Measurements from ENCODE around the gene CALML5. TPM values are rescaled to one million over a fixed set of nuclear protein-coding genes. Genes with fewer than 3 reads are reported as not detected.

CALML5 gene
- total RNA-seq, 1 donor from 2014 or later, result not detected

DNA sequence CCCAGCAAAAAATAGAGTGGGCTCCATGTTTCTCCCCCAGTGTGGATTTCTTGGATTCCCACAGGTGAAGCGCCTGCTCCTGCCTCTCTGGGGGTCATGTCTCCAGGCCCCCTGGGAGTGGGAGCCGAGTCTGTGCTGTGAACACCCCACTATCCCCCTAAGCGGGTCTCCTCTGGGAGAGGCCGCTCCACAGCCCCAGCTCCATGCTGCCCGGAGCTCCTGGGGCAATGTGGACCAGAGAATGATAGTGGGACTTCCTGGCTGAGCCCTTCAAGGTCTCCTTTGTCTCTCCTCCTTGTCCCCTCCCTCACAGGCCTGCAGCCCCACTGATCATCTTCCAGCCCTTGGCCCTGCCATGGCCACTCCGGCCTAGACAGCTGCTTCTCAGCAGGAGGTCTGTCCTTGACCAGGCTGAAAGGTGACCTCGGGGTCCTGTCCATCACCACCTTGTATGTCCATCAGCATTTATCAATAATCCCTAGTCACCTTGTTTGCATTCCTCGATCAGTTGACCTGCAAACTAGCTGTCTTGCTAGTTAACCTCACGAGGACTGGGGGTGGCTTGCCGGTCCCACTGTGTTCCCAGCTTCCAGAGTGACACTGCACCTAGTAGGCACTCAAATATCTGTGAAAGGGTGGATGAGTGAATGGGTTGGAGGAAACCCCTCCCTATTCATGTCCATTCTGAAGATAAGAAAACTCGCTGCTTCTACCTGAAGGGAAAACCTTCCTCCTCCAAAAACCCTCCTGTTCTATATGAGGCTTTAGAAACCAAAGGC is 24.6 kb upstream of the CALML5 start:
- DNase-seq (ENCODE audit: low spot score), result peak; percentile 50
- intact Hi-C loops (cut with DNase I), result no loop called here

DNA sequence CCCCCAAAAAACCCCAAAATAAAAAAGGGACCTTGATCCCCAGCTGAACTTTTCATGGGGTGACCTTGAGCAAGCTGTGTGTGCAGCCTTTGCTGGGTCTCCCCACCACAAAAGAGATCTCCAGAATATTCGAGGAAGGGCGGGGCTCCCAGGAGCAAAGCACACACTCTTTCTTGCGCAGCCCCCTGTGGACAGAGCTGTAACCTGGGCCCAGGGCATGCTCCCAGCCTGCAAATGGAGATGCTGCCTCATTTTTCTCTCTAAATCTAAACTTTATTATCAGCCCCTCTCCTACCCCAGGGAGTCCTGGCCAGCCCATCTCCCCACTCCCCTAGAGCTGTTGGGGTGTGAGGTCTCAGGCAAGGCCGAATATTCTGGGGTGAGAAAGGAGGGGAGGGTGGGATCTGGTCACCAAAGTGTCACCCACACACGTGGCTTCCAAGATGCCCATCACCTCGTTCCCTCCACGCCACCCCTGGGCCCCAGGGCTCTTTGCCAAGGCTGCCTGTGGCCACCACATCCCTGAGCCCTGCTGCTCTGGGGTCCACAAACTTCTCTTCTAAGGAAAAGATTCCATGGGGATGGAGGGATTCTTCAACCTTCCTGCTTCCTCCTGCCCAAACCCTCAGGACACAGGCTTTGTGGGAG is 23.7 kb upstream of the CALML5 start:
- DNase-seq (ENCODE audit: low spot score), result peak; percentile 44
- intact Hi-C loops (cut with DNase I), result no loop called here

DNA sequence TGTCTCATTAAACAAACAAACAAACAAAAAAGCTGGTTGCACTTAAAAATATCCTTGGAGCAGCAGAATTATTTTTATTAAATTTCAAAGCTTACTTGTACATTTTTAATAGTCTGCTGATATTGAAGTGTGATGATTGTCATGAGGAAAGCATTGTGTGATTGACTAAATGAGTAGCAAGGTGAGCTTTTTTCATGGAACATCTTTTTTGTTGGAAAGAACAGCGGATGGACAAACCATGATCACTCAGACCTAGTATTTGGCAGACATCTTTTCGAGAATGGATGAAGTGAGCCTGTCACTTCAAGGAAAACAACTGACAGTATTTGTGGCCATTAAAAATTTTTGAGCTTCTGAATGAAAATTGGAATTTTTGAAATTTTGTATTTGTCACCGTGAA is 19.7 kb upstream of the CALML5 start:
- DNase-seq (ENCODE audit: low spot score), result no peak
- intact Hi-C loops (cut with DNase I), result no loop called here

DNA sequence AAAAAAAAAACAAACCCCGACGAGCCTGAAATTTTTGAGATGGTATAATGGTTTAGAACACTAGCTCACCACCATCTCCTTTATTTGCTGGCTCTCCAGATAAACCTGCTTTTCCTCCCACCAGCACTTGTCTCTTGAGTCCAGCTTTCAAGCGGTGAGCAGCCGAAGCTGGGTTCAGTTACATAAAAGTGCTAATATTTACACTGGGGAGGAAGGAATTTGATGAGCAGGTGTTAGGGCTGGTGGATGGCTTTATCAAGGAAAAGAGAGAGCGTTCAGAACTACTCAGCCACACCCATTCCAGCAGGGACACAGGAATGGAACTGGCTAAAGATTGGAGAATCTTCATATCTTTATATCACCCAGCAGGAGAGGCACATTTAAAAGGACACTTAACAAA is 18.8 kb upstream of the CALML5 start:
- intact Hi-C loops (cut with DNase I), result no loop called here
- DNase-seq (ENCODE audit: low spot score), result no peak

DNA sequence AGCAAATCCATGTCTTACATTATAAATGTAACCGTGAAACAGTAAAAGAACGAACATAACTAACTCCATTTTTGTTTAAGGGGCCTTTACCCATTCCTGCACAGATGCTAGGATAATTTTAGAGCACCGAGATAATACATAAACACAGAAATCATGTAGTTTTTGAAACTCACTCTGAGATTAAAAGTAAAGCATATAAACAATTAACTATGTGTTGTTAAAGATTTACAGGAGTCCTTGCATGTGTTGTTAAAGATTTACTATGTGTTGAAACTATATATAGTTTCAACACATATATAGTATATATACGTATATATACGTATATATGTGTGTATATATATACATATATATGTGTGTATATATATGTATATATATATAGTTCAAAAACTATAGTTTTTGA is 18.2 kb upstream of the CALML5 start:
- intact Hi-C loops (cut with DNase I), result no loop called here
- DNase-seq (ENCODE audit: low spot score), result no peak

DNA sequence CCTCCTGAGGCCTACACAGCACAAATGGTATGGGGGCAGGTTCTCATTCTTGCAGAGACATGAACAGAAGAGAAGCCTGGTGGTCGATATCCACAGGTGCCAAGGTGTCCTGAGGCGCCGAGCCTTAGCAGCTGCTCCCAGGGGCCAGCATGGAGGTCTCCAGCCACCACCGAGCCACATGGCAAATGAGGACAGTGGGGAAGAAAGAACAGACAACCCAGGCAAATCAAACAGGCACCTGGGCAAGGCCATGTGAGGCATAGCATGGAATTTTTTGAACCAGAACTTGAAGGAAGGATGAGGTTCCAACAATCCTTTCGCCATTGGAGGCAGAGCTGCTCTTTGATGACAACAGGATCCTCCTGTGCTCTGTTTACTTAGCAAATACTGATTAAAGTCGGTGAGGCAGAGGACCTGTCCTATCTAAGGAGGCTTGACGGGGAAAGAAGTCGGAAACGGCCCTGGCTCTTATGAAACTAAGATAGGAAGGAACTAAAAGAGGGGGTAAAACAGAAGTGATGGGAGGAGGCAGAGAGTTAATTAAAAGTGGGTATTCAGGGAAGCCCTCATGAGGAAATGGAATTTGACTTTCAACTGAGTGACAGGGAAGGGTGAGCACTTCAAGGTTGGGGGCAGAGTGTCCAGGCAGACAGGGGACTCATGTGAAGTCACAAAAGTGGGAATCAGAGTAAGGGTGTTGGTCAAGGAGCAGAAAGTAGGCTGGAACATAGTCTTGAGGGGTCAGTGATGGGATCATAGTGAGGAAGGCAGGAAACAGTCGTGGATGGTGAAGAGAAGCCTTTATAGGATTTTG is 16.8 kb upstream of the CALML5 start:
- DNase-seq (ENCODE audit: low spot score), result peak; percentile 27
- intact Hi-C loops (cut with DNase I), result no loop called here

DNA sequence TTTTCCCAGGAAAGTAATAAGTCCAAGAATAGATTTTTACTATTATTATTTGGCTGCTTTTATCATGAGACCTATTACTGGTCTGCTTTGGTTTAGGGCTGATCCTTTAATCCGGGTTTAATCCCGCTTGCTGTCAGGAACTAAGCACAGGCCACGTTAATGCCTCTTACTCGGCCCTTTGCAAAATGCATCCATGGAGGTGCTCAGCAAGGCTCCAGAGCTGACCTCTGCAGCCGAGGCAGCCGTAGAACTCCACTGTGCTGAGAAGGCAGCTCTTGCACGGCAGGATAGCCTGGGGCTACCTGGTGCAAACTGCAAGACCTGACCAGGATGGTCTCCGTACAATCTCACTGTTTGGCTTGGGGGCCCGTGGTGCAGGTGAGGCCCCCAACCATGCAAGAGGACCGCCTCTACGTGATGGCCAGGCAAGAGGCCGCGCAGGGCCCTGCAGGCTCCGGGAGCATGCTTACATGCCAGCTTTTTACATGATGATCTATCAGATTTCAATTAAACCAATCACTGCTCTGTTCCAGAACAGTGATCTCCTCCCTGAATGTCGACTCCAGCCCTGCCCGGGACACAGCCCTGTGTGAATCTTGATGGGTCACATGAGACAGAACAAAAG is 15.0 kb upstream of the CALML5 start:
- intact Hi-C loops (cut with DNase I), result no loop called here

DNA sequence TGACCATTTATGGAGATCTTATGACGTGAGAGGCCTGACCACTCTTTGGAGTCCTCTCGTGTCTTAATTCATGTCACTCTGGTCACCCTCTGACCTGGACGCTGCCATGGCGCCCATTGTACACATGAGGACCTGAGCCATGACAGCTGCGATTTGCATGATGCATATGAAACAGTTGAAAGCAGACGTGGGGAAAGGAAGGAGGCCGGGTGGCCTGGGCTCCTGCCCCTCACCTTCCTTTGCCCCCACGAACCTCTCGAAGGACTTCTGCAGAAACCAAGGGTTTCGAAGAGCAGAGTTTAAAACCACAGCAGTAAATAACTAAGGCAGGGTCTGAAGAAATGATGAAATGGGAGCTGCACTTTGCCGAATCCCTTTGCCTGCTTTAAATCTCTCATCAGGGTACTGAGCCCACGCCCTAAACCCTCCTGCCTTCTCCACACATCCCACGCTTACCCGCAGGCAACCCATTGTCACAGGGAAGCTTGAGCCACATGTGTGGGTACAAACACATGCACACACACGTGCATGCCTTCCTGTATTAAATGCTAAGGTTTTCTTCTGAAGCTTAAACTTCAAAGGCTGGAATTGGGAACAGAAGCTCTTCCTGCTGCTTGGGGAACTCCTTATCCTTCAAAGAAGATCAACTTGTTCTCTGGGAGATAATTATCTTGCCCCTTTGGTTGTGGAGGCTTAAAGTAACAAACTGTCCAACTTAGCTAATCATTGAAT is 13.7 kb upstream of the CALML5 start:
- DNase-seq (ENCODE audit: low spot score), result peak; percentile 39
- intact Hi-C loops (cut with DNase I), result no loop called here

More for the DNA sequence above, 15.0 kb upstream of the CALML5 start:
- DNase-seq (ENCODE audit: low spot score), result peak; percentile 55

DNA sequence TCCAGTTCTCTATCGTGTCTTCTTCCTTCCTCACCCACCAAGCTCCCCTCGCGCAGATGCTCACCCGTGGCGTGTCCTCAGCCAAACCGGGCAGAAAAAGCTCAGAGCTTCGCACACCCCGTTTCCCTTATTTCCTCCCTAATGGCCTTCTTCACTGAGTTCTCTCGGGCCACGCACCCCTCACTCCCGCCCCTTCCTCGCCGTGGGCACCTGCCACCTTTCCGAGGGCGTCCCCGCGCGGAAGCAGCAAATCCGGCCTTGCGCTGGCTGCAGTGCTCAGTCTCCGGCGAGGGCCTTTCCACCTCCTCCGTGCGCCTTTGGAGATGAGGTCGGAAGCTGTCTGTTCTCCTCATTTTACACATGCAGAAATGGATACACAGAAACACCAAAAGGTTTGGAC is 13.0 kb upstream of the CALML5 start:
- intact Hi-C loops (cut with DNase I), result no loop called here
- DNase-seq (ENCODE audit: low spot score), result peak; percentile 50

DNA sequence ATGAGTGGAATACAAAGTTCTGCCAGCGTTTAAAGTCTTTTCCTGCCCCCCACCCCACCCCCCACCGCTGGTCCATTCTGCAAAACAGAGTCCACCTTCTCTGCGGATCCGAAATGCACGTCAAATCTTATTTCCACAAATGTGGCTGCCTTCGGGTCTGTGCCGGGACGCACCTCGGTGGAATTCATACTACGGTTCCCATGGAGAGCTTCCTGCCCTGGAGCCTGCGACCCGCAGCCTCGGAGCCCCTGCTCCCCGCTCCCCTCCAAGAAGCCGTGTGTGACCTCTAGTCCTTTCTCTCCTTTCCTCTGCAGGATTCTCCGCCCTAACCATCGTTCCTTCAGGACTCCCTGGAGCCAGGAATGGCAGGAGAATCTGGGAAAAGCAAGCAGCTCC is 12.5 kb upstream of the CALML5 start:
- intact Hi-C loops (cut with DNase I), result no loop called here
- no peak for DNase-seq (ENCODE audit: low spot score)

DNA sequence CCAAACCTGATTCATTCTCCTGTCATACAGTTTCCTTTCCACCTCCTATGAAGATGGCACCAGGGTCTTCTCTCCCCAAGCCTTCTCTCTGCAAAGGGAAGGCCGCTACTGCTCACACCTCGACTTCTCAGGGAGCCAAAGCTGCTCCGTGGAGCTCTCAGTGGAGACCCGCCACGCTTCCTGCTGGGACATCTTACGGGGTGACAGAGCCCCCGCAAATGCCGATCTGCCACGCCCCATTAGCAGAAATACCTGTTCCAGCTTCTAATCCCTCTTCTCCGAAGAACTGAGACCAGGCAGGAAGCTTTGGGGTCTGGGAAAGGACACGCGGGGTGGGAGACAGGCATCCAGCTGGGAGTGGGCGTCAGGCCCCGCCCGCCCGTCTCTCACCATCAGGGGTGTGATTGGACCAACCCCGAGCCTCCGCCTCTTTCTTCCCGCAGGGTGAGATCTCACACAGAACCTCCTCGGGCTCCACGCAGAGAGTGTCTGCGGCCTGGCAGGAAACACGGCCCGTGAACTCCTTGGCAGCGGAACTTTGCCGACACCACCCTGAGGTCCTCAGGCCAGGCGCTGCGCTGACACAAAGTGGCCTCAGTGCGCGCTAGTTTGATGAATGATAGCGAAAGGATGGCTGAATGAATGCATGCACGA is 12.0 kb upstream of the CALML5 start:
- intact Hi-C loops (cut with DNase I), result no loop called here
- DNase-seq (ENCODE audit: low spot score), result peak; percentile 26

DNA sequence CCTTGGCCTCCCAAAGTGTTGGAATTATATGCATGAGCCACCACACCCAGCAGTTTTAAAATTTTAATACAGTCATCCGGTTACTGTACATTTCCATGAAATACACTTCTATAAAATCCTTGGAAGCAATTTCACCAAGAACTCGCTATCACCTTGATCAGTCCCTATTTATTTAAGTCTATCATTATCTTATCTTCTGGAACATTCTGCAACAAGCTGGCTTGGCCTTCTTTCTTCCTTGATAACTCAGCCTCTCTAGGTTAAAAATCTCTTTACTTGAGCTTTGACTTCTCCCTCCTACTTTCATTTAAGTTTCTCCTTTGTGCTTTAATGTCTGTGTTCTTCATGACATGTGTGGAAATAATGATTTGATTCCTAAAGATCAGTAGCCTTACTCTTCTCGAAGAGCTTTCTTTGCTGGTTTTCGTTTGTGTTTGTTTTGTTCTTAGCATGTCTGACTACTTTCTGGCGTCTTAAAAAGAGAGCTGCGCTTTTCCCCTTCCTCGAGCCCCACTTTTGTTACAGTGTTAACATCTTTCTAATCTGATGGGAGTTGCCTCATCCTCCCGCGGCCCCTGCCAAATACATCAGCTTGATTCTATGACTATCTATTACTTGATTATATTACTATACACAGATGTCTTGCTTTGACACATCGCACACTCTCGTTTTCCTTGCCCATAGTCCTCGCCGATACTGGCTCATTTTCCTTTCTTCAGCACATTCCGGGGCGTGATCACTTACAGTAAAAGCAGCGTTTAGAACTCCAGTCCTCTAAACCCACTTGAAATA is 11.1 kb upstream of the CALML5 start:
- DNase-seq (ENCODE audit: low spot score), result no peak
- intact Hi-C loops (cut with DNase I), result no loop called here

DNA sequence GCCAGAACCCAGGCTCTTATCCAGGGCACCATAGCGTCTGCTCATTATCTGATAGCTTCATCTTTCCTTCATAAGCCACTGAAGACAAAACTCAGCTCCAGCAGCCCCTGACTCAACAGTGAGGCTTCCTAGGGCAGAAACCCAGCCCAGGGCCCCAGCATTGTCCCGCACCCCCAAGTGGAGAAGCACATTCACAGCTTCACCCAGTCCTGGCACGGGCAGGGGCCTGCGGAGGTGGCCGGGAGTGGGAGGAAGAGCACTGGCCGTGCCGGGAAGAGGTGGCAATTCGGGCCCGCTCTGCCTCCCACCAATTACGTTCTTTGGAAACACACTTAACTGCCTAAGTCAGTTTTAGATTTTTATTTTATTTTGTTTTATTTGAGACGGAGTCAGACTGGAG is 10.3 kb upstream of the CALML5 start:
- intact Hi-C loops (cut with DNase I), result no loop called here
- DNase-seq (ENCODE audit: low spot score), result no peak

DNA sequence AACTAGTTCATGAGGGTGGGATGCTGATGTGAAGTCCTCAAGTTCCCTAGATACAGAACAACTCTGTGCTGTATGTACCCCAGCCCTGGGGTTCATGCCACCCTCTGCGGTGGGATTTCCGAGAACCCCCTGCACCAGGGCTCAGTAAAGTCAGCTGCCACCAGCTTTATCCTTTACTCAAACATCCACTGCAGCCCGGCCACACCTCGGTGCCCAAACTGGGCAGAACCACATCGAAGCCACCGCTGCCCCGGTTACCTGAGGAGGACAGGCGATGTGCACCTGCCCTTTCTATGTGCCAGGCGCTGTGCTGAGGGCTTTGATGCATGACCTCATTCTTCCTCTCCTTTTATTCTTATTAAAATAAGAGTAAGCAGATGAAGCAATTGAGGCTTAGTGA is 9.9 kb upstream of the CALML5 start:
- DNase-seq (ENCODE audit: low spot score), result peak; percentile 41
- intact Hi-C loops (cut with DNase I), result no loop called here

DNA sequence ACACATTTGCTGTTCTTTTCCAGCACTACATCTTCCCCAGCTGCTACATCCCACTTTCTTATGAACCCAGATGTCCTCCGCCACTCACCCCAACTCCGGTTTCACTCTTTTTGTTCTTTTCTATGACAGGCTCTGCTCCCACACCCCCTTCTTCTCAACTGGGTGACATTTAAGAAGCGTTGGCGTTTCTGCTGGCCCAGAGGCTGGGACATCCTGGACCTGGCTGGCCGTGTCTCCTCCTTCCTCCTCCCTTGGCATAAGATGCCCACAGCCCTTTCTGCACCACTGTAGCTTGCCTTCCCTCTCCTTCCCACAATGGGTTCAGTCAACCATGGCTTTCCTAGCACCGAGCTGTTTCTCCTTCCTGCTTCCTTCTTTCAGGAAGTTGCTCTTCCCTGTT is 9.4 kb upstream of the CALML5 start:
- peak; percentile 39 for DNase-seq (ENCODE audit: low spot score)

DNA sequence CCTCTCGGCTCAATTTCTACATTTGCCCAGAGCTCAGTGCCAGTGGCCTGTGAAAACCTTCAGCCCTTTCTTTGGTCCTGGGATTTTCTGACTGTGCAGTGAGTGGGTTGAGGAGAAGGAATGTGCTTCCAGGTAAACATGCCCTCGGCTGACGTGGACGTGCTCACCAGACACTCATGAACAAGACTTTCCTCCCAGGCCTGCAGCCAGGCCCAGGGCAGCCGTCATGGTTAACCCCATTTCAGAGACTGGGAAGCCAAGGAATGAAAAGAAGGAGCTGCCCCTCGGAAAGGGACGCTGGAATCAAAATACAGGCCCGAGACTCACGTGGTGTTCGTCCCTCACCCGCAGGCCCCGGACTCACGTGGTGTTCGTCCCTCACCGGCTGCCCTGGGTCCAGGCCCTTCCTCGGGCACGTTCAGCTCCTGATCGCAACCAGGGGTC is 8.8 kb upstream of the CALML5 start:
- intact Hi-C loops (cut with DNase I), result no loop called here
- DNase-seq (ENCODE audit: low spot score), result peak; percentile 55

More for the DNA sequence above, 9.4 kb upstream of the CALML5 start:
- intact Hi-C loops (cut with DNase I), result no loop called here

DNA sequence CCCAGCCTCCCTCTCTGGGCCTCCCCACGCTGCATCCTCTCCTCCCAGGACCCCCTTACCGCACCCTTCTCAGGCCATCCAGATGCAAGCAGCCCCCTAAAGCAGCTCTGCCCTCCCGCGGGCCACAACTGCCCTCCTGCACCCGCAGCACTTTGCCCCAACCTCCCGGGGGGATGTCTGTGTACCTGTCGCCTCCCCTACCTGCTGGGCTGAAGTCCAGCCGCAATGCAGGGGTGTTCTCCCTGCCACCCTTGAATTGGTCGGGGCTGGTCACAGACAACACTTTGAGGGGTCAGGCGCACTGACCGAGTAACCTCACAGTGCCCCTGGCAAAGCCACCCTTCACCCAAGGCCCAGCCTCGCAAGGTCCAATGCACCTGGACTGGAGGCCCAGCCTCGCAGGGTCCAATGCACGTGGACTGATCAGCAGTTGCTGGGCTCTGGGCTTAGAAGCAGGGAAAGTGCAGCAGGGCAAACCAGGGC is 8.3 kb upstream of the CALML5 start:
- intact Hi-C loops (cut with DNase I), result no loop called here
- no peak for DNase-seq (ENCODE audit: low spot score)

Measured in cardiac septum (tissue), 1 donor.